NCI-H146 treated with DMSO at 0.1 percent for 48 hours (cell line): ENCODE measurements around the gene CEP19.
A peak's percentile ranks its signal among the peaks of the same experiment; 100 is the strongest.

ENCODE experiments used
- DNase-seq: peaks from one replicate; lab custom pipeline; 2025; ENCODE audit not compliant: unreplicated experiment; lab: John Stamatoyannopoulos, UW

Gene CEP19

DNA sequence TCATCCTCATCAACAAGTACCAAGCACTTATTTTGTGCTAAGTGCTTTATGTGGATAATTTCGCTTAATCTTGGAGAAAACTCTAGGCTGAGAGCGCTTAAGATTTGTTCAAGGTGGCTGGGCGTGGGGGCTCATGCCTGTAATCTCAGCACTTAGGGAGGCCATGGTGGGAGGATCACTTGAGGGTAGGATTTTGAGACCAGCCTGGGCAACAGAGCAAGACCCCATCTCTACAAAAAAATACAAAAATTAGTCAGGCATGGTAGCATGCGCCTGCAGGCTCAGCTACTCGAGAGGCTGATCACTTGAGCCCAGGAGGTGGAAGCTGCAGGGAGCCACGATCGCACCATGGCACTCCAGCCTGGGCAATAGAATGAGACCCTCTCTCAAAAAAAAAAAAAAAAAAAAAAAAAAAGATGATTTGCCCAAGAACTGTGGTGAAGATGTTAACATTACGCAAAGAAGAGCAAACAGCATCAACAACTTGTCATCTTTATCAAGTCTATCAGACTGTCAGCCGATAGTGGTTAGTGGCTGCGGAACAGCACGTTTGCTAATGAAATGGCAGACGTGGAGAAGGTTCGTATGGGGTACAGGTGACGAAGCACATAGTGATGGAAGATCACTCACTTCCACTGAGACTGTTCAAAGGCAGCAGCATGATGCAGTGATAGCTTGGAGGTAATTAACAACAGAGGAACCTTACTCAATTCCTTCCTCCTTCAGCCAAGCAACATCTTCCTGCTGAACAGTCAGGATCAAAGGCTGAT is 44.8 kb downstream of the CEP19 start:
- no peak for DNase-seq

DNA sequence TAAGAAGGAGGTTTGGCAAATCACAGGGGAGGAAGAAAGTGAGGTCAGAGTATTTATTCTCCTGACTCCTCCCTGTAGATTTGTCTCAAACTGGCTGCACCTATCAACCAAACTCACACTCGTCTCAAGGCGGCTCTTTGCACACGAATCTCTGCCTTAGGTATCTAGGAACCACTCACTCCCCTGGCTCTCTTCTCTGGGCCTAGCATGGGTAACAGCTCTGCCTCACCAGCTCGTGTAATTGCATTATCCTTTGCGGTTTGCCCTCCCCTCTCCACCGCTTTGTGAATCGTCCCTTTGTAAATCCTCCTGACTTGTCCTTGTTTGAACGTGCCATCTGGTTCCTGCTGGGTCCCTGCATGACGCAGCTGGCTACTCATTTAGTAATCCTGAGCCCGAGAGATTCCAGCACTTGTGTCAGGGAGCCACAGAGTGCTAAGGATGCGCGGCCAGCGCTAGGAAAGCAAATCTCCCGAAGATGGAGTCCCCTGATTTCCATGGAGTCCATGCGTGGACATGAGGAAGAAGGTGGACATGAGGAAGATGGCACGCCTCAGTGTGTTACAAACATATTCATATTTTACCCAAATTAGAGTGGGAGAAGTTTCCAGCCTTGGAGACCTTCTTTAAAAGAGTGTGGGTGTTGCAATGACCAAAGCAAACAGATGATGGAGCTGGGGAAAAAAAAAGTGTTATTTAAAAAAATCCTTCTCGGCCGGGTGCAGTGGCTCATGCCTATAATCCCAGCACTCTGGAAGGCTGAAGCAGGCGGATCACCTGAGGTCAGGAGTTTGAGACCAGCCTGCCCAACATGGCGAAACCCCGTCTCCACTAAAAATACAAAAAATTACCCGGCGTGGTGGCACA is 45.8 kb downstream of the CEP19 start:
- DNase-seq = peak; percentile 92

DNA sequence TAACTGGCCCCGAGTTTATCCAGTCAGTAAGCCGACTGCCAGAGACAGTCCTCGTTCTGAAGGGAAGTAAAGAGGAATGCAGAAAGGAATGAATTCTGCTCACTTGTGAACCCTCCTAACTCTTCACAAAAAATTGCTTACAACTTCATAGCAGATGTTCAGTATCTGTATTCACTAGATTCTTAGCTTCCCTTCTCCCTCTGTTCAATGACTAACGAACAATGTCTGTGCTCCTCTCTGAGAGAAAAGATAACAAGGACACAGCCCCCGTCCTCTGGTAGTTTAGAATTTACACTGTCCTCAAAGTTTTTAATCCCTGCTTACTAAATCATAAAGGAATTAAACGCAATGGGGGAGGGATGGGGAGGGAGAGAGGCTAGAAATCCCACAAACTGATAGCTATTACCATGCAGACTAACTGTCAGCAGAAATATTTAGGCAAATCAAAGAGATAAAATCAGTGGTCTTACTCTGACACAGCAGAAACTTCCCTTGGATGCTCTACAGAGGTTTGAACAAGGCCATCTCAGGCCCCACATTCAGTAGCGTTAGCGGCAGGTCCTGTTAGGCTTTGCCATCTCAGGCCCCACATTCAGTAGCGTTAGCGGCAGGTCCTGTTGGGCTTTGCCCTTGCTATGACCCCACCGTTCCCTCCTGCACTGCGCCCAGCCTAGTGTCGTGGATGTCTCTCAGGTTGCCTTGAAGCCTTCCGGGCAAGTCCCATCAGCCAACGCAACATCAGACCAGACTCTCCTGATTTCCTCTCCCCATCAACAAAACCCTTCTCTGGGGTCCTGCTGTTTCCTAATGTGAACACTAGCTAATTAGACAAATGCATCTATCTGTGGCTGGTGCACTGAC is 49.1 kb downstream of the CEP19 start:
- DNase-seq = no peak

DNA sequence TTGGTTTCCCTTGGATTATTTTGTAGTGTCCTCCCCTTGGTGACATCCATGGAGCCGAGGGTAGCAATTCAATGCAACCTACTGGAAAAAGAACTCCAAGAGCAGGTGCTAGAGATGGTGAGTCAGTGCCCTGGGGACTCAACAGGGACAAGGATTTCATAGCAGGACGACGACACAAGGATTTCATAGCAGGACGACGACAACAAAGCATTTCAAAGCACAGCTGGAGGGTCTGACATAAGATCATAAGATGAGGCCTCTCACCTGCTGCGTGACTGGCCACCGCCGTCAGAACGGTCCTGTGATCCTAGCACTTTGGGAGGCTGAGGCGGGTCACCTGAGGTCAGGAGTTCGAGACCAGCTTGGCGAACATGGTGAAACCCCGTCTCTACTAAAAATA is 50.0 kb downstream of the CEP19 start:
- DNase-seq = peak; percentile 66

DNA sequence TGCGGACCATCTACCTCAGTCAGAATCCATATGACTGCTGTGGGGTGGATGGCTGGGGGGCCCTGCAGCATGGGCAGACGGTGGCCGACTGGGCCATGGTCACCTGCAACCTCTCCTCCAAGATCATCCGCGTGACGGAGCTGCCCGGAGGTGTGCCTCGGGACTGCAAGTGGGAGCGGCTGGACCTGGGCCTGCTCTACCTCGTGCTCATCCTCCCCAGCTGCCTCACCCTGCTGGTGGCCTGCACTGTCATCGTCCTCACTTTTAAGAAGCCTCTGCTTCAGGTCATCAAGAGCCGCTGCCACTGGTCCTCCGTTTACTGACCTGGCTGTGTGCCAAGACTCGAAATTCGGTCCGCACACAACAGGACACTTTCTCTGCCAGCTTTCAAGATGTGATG is 50.6 kb downstream of the CEP19 start:
- no peak for DNase-seq

DNA sequence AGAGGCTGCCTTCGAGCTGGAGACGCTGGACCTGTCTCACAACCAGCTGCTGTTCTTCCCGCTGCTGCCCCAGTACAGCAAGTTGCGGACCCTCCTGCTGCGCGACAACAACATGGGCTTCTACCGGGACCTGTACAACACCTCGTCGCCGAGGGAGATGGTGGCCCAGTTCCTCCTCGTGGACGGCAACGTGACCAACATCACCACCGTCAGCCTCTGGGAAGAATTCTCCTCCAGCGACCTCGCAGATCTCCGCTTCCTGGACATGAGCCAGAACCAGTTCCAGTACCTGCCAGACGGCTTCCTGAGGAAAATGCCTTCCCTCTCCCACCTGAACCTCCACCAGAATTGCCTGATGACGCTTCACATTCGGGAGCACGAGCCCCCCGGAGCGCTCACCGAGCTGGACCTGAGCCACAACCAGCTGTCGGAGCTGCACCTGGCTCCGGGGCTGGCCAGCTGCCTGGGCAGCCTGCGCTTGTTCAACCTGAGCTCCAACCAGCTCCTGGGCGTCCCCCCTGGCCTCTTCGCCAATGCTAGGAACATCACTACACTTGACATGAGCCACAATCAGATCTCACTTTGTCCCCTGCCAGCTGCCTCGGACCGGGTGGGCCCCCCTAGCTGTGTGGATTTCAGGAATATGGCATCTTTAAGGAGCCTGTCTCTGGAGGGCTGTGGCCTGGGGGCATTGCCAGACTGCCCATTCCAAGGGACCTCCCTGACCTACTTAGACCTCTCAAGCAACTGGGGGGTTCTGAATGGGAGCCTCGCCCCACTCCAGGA is 51.5 kb downstream of the CEP19 start:
- DNase-seq = no peak

DNA sequence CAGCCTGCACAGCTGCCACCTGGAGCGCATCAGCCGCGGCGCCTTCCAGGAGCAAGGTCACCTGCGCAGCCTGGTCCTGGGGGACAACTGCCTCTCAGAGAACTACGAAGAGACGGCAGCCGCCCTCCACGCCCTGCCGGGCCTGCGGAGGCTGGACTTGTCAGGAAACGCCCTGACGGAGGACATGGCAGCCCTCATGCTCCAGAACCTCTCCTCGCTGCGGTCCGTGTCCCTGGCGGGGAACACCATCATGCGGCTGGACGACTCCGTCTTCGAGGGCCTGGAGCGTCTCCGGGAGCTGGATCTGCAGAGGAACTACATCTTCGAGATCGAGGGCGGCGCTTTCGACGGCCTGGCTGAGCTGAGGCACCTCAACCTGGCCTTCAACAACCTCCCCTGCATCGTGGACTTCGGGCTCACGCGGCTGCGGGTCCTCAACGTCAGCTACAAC is 52.1 kb downstream of the CEP19 start:
- DNase-seq = no peak
